Lower leg skin (tissue), 3 donors: ENCODE data around the gene AOPEP.

Experiments used
- POLR2A ChIP-seq, 2 donors: fragments of 450-650 bp; IDR thresholded peaks; one replicate each; pipeline ENCODE4 v1.6.1; 2016 to 2017; ENCODE audit warnings: antibody characterized with exemption in 2 of 2, mild to moderate bottlenecking in 1 of 2, moderate library complexity in 1 of 2
- TF ChIP-seq, protein P1 (sequence below), 3 donors: fragments of 450-650 bp; IDR thresholded peaks; one replicate each; pipeline ENCODE4 v1.5.1; 2016; ENCODE audit warnings: antibody characterized with exemption in 3 of 3, mild to moderate bottlenecking in 3 of 3, moderate library complexity in 2 of 3

GRCh38 chr9:94973451-94973941 lies 247.0 kb downstream of the AOPEP start:
- TF ChIP-seq, protein P1, sequence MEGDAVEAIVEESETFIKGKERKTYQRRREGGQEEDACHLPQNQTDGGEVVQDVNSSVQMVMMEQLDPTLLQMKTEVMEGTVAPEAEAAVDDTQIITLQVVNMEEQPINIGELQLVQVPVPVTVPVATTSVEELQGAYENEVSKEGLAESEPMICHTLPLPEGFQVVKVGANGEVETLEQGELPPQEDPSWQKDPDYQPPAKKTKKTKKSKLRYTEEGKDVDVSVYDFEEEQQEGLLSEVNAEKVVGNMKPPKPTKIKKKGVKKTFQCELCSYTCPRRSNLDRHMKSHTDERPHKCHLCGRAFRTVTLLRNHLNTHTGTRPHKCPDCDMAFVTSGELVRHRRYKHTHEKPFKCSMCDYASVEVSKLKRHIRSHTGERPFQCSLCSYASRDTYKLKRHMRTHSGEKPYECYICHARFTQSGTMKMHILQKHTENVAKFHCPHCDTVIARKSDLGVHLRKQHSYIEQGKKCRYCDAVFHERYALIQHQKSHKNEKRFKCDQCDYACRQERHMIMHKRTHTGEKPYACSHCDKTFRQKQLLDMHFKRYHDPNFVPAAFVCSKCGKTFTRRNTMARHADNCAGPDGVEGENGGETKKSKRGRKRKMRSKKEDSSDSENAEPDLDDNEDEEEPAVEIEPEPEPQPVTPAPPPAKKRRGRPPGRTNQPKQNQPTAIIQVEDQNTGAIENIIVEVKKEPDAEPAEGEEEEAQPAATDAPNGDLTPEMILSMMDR (IDR thresholded peaks at IDR 0.05) = no peak
- TF ChIP-seq POLR2A (IDR thresholded peaks at IDR 0.05) = no peak
